SK-N-SH treated with all-trans-retinoic acid at 6 μM for 48 hours (cell line): ENCODE data around the gene MIB2.
"Not testable (repeated sequence)": the region's sequence is repeated elsewhere in the genome, so short reads cannot be mapped to it uniquely, and the experiment has no call there.

Experiments used
- ATAC-seq: fragments of 200-7000 bp; cut with Tn5 transposase; 3 replicates; pipeline ENCODE4 v1.9.1; 2020; ENCODE audit warnings: mild to moderate bottlenecking, moderate library complexity
- BACH2 ChIP-seq: fragments of 250-450 bp; sonication (Bioruptor Pico); IDR thresholded peaks from 2 replicates; pipeline ENCODE4 v1.9.0; 2021; ENCODE audit warnings: mild to moderate bottlenecking, borderline replicate concordance
- CREB5 ChIP-seq: fragments of 250-450 bp; sonication (Bioruptor Pico); IDR thresholded peaks from 2 replicates; pipeline ENCODE4 v1.5.1; 2020; ENCODE audit warnings: low read depth, mild to moderate bottlenecking, moderate library complexity
- CSDC2 ChIP-seq: fragments of 250-450 bp; sonication (Bioruptor Pico); IDR thresholded peaks from 2 replicates; pipeline ENCODE4 v1.5.0; 2020; ENCODE audit warnings: mild to moderate bottlenecking, moderate library complexity
- CSRNP3 ChIP-seq: fragments of 250-450 bp; sonication (Bioruptor Pico); IDR thresholded peaks from 2 replicates; pipeline ENCODE4 v1.5.1; 2021; ENCODE audit warnings: mild to moderate bottlenecking, moderate library complexity
- ESRRG ChIP-seq: fragments of 250-450 bp; sonication (Bioruptor Pico); IDR thresholded peaks from 2 replicates; pipeline ENCODE4 v1.6.1; 2021; ENCODE audit warnings: mild to moderate bottlenecking
- GLIS3 ChIP-seq: fragments of 250-450 bp; sonication (Bioruptor Pico); IDR thresholded peaks from 2 replicates; pipeline ENCODE4 v1.5.0; 2020; ENCODE audit warnings: mild to moderate bottlenecking, moderate library complexity
- ISL1 ChIP-seq: fragments of 250-450 bp; sonication (Bioruptor Pico); IDR thresholded peaks from 2 replicates; pipeline ENCODE4 v2.1.2; 2022; ENCODE audit warnings: mild to moderate bottlenecking, moderate library complexity
- OSR1 ChIP-seq: fragments of 250-450 bp; sonication (Bioruptor Pico); IDR thresholded peaks from 2 replicates; pipeline ENCODE4 v1.8.0; 2022; ENCODE audit warnings: moderate library complexity, mild to moderate bottlenecking, inconsistent platforms
- POU6F1 ChIP-seq: fragments of 250-450 bp; sonication (Bioruptor Pico); IDR thresholded peaks from 2 replicates; pipeline ENCODE4 v1.8.0; 2021; ENCODE audit warnings: low read depth, mild to moderate bottlenecking, moderate library complexity, borderline replicate concordance
- PPARA ChIP-seq: fragments of 250-450 bp; sonication (Bioruptor Pico); IDR thresholded peaks from 2 replicates; pipeline ENCODE4 v1.5.0; 2020; ENCODE audit warnings: mild to moderate bottlenecking, borderline replicate concordance
- RARB ChIP-seq: fragments of 250-450 bp; sonication (Bioruptor Pico); IDR thresholded peaks from 2 replicates; pipeline ENCODE4 v1.8.0; 2021; ENCODE audit warnings: mild to moderate bottlenecking, moderate library complexity
- SNAI2 ChIP-seq: fragments of 250-450 bp; sonication (Bioruptor Pico); IDR thresholded peaks from 2 replicates; pipeline ENCODE4 v1.5.0; 2020; ENCODE audit warnings: mild to moderate bottlenecking, moderate library complexity
- TOX ChIP-seq: fragments of 250-450 bp; sonication (Bioruptor Pico); IDR thresholded peaks from 2 replicates; pipeline ENCODE4 v1.8.0; 2021; ENCODE audit warnings: mild to moderate bottlenecking, moderate library complexity, borderline replicate concordance
- TSHZ2 ChIP-seq: fragments of 250-450 bp; sonication (Bioruptor Pico); IDR thresholded peaks from 2 replicates; pipeline ENCODE4 v1.5.0; 2020; ENCODE audit warnings: mild to moderate bottlenecking, moderate library complexity
- ZC3H10 ChIP-seq: fragments of 250-450 bp; sonication (Bioruptor Pico); IDR thresholded peaks from 2 replicates; pipeline ENCODE4 v1.5.1; 2021; ENCODE audit warnings: mild to moderate bottlenecking, moderate library complexity
- ZFP3 ChIP-seq: fragments of 250-450 bp; sonication (Bioruptor Pico); IDR thresholded peaks from 2 replicates; pipeline ENCODE4 v1.5.0; 2020; ENCODE audit warnings: mild to moderate bottlenecking, moderate library complexity
- ZFP30 ChIP-seq: fragments of 450-650 bp; formaldehyde crosslinking; IDR thresholded peaks from 2 replicates; pipeline ENCODE4 v1.5.0; 2022; ENCODE audit warnings: mild to moderate bottlenecking, moderate library complexity
- ZNF70 ChIP-seq: fragments of 450-650 bp; formaldehyde crosslinking; IDR thresholded peaks from 2 replicates; pipeline ENCODE4 v1.5.0; 2020; ENCODE audit warnings: mild to moderate bottlenecking, moderate library complexity
- ZNF8 ChIP-seq: fragments of 450-650 bp; formaldehyde crosslinking; IDR thresholded peaks from 2 replicates; pipeline ENCODE4 v1.5.0; 2020; ENCODE audit warnings: mild to moderate bottlenecking, moderate library complexity
- TF ChIP-seq, protein P1 (sequence below): fragments of 250-450 bp; sonication (Bioruptor Pico); IDR thresholded peaks from 2 replicates; pipeline ENCODE4 v1.8.0; 2020; ENCODE audit warnings: mild to moderate bottlenecking, moderate library complexity, borderline replicate concordance

The MIB2 gene

DNA sequence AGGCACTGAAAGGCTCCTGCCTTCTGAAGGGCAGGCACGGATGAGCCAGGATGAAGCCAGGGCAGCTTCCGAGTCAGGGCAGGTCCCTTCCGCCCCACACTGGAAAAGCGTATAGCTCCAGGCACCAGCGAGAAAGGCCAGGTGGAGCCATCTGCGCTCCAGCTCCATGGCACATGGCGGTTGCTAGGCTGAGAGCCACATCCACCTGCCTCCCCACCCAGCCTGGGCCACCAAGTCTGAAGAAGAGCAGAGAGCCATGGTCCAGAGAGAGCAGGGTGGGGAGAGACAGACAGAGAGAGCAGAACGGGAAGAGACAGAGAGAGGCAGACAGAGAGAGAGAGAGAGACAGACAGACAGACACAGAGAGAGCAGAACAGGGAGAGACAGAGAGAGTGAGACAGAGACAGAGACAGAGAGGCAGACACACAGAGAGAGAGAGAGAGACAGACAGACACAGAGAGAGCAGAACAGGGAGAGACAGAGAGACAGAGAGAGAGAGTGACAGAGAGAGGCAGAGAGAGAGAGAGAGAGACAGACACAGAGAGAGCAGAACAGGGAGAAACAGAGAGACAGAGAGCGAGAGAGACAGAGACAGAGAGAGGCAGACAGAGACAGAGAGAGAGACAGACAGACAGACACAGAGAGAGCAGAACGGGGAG lies 20.6 kb upstream of the MIB2 start (continued):
- TF ChIP-seq TSHZ2 (CRISPR knock-in tag): no peak
- TF ChIP-seq PPARA: no peak
- TF ChIP-seq SNAI2 (CRISPR knock-in tag): no peak
- TF ChIP-seq ZFP30: no peak
- TF ChIP-seq ZC3H10 (CRISPR knock-in tag): no peak
- TF ChIP-seq CSRNP3 (CRISPR knock-in tag): no peak

DNA sequence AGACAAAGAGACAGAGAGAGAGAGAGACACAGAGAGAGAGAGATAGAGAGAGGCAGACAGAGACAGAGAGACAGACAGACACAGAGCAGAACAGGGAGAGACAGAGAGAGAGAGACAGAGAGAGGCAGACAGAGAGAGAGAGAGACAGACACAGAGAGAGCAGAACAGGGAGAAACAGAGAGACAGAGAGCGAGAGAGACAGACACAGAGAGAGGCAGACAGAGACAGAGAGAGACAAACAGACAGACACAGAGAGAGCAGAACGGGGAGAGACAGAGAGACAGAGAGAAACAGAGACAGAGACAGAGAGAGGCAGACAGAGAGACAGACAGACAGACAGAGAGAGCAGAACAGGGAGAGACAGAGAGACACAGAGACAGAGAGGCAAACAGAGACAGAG lies 20.0 kb upstream of the MIB2 start:
- ATAC-seq: not testable (repeated sequence)

GRCh38 chr1:1596493-1597274 lies 18.6 kb upstream of the MIB2 start:
- ATAC-seq: no peak; the same call in 2 of the 3 replicates
- TF ChIP-seq OSR1 (CRISPR knock-in tag) (no peak), CSDC2 (CRISPR knock-in tag) (no peak), BACH2 (CRISPR knock-in tag) (no peak)

DNA sequence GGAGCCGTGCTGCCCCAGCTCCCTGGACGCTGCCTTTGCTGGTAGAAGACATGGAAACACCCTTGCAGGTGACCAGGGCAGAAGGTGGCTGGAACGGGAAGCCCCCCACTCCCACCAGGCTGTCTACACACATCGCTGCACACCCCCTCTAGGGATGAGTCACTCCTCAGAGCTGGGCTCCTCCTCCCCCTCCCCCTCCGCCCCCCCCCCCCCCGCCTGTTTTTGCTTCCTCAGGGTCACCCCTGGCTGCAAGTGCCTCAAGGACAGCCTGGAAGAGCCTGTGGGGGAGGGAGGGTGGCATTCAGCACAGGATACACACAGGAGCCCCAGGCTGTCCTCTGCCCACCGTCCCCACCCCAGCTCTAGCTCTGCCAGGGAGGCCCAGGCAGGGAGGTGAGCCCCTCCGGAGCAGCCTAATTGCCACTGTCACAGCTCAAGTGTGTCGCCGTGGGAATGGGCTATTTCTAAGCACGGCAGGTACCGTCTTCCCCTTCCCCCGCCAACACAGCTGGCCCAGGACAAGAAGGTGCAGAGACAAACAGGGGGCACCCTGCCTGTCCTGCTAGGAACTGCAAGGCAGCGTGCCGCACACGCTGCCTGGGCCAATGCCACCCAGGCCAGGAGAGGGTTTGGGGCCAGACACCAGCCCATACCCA lies 17.9 kb upstream of the MIB2 start:
- ATAC-seq: peak; percentile 63
- TF ChIP-seq OSR1 (CRISPR knock-in tag) (no peak), ZNF70 (CRISPR knock-in tag) (no peak), ESRRG (CRISPR knock-in tag) (no peak), ISL1 (no peak), CSRNP3 (CRISPR knock-in tag) (no peak), POU6F1 (CRISPR knock-in tag) (no peak), PPARA (no peak), GLIS3 (no peak), ZFP3 (no peak), RARB (CRISPR knock-in tag) (no peak), ZC3H10 (CRISPR knock-in tag) (no peak), TOX (no peak), ZNF8 (CRISPR knock-in tag) (no peak), CSDC2 (CRISPR knock-in tag) (no peak), CREB5 (CRISPR knock-in tag) (no peak), TSHZ2 (CRISPR knock-in tag) (no peak), ZFP30 (no peak)
- TF ChIP-seq, protein P1, sequence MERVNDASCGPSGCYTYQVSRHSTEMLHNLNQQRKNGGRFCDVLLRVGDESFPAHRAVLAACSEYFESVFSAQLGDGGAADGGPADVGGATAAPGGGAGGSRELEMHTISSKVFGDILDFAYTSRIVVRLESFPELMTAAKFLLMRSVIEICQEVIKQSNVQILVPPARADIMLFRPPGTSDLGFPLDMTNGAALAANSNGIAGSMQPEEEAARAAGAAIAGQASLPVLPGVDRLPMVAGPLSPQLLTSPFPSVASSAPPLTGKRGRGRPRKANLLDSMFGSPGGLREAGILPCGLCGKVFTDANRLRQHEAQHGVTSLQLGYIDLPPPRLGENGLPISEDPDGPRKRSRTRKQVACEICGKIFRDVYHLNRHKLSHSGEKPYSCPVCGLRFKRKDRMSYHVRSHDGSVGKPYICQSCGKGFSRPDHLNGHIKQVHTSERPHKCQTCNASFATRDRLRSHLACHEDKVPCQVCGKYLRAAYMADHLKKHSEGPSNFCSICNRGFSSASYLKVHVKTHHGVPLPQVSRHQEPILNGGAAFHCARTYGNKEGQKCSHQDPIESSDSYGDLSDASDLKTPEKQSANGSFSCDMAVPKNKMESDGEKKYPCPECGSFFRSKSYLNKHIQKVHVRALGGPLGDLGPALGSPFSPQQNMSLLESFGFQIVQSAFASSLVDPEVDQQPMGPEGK (CRISPR knock-in tag): no peak
